HG03558 (cell line): ENCODE measurements around the gene PCOLCE2.

Experiments used
- ATAC-seq: cut with Tn5 transposase; IDR thresholded peaks from one replicate; pipeline ENCODE4 v1.9.1; 2021; ENCODE audit warnings: moderate number of reproducible peaks; ENCODE audit not compliant: unreplicated experiment; ENCODE audit errors: extremely low read depth

Gene PCOLCE2

GRCh38 chr3:142888481-142889211 is at the start of gene PCOLCE2:
TSS of gene PCOLCE2 (minus strand) at chr3:142889083. CDS start at chr3:142888896, 187 bp downstream.
- ATAC-seq: no peak

GRCh38 chr3:142935963-142936362 is 47.1 kb upstream of the PCOLCE2 start:
- no peak for ATAC-seq

GRCh38 chr3:142934887-142935269 is 46.0 kb upstream of the PCOLCE2 start:
- no peak for ATAC-seq

- ATAC-seq: no peak
Measured at GRCh38 chr3:142934128-142934886, 45.4 kb upstream of the PCOLCE2 start.

GRCh38 chr3:142931222-142931621 is 42.3 kb upstream of the PCOLCE2 start:
- ATAC-seq: no peak

- no peak for ATAC-seq
Measured at GRCh38 chr3:142930463-142930862, 41.6 kb upstream of the PCOLCE2 start.

GRCh38 chr3:142929890-142930289 is 41.0 kb upstream of the PCOLCE2 start:
- ATAC-seq: no peak

- ATAC-seq: no peak
Measured at GRCh38 chr3:142929109-142929508, 40.2 kb upstream of the PCOLCE2 start.

- ATAC-seq: no peak
Measured at GRCh38 chr3:142926368-142926944, 37.6 kb upstream of the PCOLCE2 start.

GRCh38 chr3:142925140-142925539 is 36.3 kb upstream of the PCOLCE2 start:
- ATAC-seq: no peak

GRCh38 chr3:142923694-142924093 is 34.8 kb upstream of the PCOLCE2 start:
- no peak for ATAC-seq

GRCh38 chr3:142916605-142917004 is 27.7 kb upstream of the PCOLCE2 start:
- ATAC-seq: no peak

- no peak for ATAC-seq
Measured at GRCh38 chr3:142915636-142916035, 26.8 kb upstream of the PCOLCE2 start.

GRCh38 chr3:142914286-142914811 is 25.5 kb upstream of the PCOLCE2 start:
- ATAC-seq: no peak

- no peak for ATAC-seq
Measured at GRCh38 chr3:142913432-142913831, 24.5 kb upstream of the PCOLCE2 start.

- no peak for ATAC-seq
Measured at GRCh38 chr3:142912402-142913172, 23.7 kb upstream of the PCOLCE2 start.

- no peak for ATAC-seq
Measured at GRCh38 chr3:142910280-142910679, 21.4 kb upstream of the PCOLCE2 start.

- no peak for ATAC-seq
Measured at GRCh38 chr3:142909282-142909681, 20.4 kb upstream of the PCOLCE2 start.

GRCh38 chr3:142907996-142908395 is 19.1 kb upstream of the PCOLCE2 start:
- ATAC-seq: no peak
